PC-3 (cell line): ENCODE results near the gene SH3PXD2A. TPM values are rescaled to one million over a fixed set of nuclear protein-coding genes. Genes with fewer than 3 reads are reported as not detected.
A peak's percentile ranks its signal among the peaks of the same experiment; 100 is the strongest.

Experiments
- ATAC-seq: fragments of 200-7000 bp; cut with Tn5 transposase; 2 replicates; pipeline ENCODE4 v1.9.1; 2020; ENCODE audit warnings: mild to moderate bottlenecking, moderate library complexity
- BruUV-seq: library from RNA; stranded (reverse); fragments of 400-500 nt; replicated peaks from 2 replicates; lab custom pipeline; 2021; lab: Mats Ljungman, UMichigan
- CTCF ChIA-PET: fragments of 300-600 bp; sonication (Branson Sonifier 250); formaldehyde crosslinking; loops from one replicate; lab custom pipeline; 2022; ENCODE audit warnings: antibody characterized with exemption; lab: Charles Lee
- POLR2A ChIA-PET: fragments of 300-600 bp; sonication (Branson Sonifier 250); formaldehyde crosslinking; loops from one replicate; lab custom pipeline; 2022; ENCODE audit warnings: antibody characterized with exemption; ENCODE audit not compliant: unreplicated experiment; lab: Charles Lee
- DNase-seq: peaks from one replicate; pipeline ENCODE4 v3.0.0-alpha.2; 2015
- H2AFZ ChIP-seq: fragments of 300-600 bp; sonication (generic); 2 replicates; pipeline ENCODE4 v1.6.0; 2016; ENCODE audit warnings: antibody characterized with exemption, low read length
- H3F3A ChIP-seq: fragments of 300-600 bp; sonication (generic); one replicate; pipeline ENCODE4 v1.6.0; 2017; ENCODE audit warnings: antibody characterized with exemption, low read length, control low read depth, mild to moderate bottlenecking; ENCODE audit not compliant: unreplicated experiment
- H3K27ac ChIP-seq: fragments of 300-600 bp; sonication (generic); 2 replicates; pipeline ENCODE4 v1.5.1; 2016; ENCODE audit warnings: mild to moderate bottlenecking, low read length
- H3K27me3 ChIP-seq: fragments of 300-600 bp; sonication (generic); 2 replicates; pipeline ENCODE4 v1.6.1; 2016; ENCODE audit warnings: low read length, mixed read lengths
- H3K36me3 ChIP-seq: fragments of 300-600 bp; sonication (generic); 2 replicates; pipeline ENCODE4 v1.6.1; 2016; ENCODE audit warnings: low read depth, mixed run types, low read length, mixed read lengths
- H3K4me1 ChIP-seq: fragments of 300-600 bp; sonication (generic); 2 replicates; pipeline ENCODE4 v1.5.1; 2016; ENCODE audit warnings: low read length; ENCODE audit not compliant: insufficient read depth
- H3K4me2 ChIP-seq: fragments of 300-600 bp; sonication (generic); 2 replicates; pipeline ENCODE4 v1.6.0; 2016; ENCODE audit warnings: low read length
- H3K4me3 ChIP-seq: fragments of 300-600 bp; sonication (generic); 2 replicates; pipeline ENCODE4 v1.5.1; 2016; ENCODE audit warnings: mild to moderate bottlenecking, low read length, mixed read lengths
- H3K79me2 ChIP-seq: fragments of 300-600 bp; sonication (generic); 2 replicates; pipeline ENCODE4 v1.6.1; 2017; ENCODE audit warnings: low read length, mixed read lengths
- H3K9ac ChIP-seq: fragments of 300-600 bp; sonication (generic); 2 replicates; pipeline ENCODE4 v1.6.0; 2016; ENCODE audit warnings: mild to moderate bottlenecking, low read length
- H3K9me2 ChIP-seq: fragments of 300-600 bp; sonication (generic); replicated peaks from 2 replicates; pipeline ENCODE4 v1.6.1; 2016; ENCODE audit warnings: mixed run types, low read length, mixed read lengths
- H3K9me3 ChIP-seq: fragments of 300-600 bp; sonication (generic); 2 replicates; pipeline ENCODE4 v1.6.1; 2016; ENCODE audit warnings: low read length, mixed read lengths
- H4K20me1 ChIP-seq: fragments of 300-600 bp; sonication (generic); 2 replicates; pipeline ENCODE4 v1.6.1; 2016; ENCODE audit warnings: low read length, mixed read lengths
- EZH2 ChIP-seq: fragments of 300-600 bp; sonication (generic); IDR thresholded peaks from one replicate; pipeline ENCODE4 v1.6.1; 2017; ENCODE audit warnings: antibody characterized with exemption, mild to moderate bottlenecking, low read length; ENCODE audit not compliant: unreplicated experiment
- EZH2phosphoT487 ChIP-seq: fragments of 300-600 bp; sonication (generic); IDR thresholded peaks from 2 replicates; pipeline ENCODE4 v1.6.1; 2018; ENCODE audit warnings: mild to moderate bottlenecking, antibody characterized with exemption, low read length, borderline replicate concordance
- intact Hi-C: fragments of 100-400 bp; cut with micrococcal nuclease; formaldehyde crosslinking; loops from 2 replicates; pipeline ENCODE4 v1.9.0; 2023
- total RNA-seq: library from RNA; depleted of rRNA; stranded (reverse); fragments of >200 nt; gene quantifications from 2 replicates; pipeline ENCODE4 v1.2.3, GENCODE V29; 2014
- TF ChIP-seq, protein P1 (sequence below): fragments of 300-600 bp; sonication (generic); conservative IDR thresholded peaks from 2 replicates; pipeline ENCODE4 v1.5.1; 2017; ENCODE audit warnings: antibody characterized with exemption, low read depth, mild to moderate bottlenecking, low read length

SH3PXD2A gene
- total RNA-seq, 1 experiment from 2014 or later: 3.4 TPM

GRCh38 chr10:103834436-103835095, 20.8 kb downstream of the SH3PXD2A start:
- Histone ChIP-seq H3K4me3 (no peak overlapping the region), H3K9me3 (no peaks in the 10 kb centered on the region), H3K27me3 (no peaks in the 10 kb centered on the region), H4K20me1 (no peaks in the 10 kb centered on the region), H3K4me1 (peaks cover 10% of the 10 kb centered on the region; the same call in 1 of the 2 replicates), H3K9me2 (no peaks in the 10 kb centered on the region), H3K4me2 (no peak overlapping the region), H3K79me2 (no peaks in the 10 kb centered on the region), H3K36me3 (no peaks in the 10 kb centered on the region), H3K27ac (no peak overlapping the region), H2AFZ (no peak overlapping the region), H3F3A (no peaks in the 10 kb centered on the region), H3K9ac (no peak overlapping the region)
- ChIA-PET POLR2A (no interaction called here), CTCF (no interaction called here)
- BruUV-seq: no TSS peak
- intact Hi-C loops: no loop called here
- DNase-seq (no peak), ATAC-seq (no peak)
- TF ChIP-seq, protein P1, sequence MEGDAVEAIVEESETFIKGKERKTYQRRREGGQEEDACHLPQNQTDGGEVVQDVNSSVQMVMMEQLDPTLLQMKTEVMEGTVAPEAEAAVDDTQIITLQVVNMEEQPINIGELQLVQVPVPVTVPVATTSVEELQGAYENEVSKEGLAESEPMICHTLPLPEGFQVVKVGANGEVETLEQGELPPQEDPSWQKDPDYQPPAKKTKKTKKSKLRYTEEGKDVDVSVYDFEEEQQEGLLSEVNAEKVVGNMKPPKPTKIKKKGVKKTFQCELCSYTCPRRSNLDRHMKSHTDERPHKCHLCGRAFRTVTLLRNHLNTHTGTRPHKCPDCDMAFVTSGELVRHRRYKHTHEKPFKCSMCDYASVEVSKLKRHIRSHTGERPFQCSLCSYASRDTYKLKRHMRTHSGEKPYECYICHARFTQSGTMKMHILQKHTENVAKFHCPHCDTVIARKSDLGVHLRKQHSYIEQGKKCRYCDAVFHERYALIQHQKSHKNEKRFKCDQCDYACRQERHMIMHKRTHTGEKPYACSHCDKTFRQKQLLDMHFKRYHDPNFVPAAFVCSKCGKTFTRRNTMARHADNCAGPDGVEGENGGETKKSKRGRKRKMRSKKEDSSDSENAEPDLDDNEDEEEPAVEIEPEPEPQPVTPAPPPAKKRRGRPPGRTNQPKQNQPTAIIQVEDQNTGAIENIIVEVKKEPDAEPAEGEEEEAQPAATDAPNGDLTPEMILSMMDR: no peak
- TF ChIP-seq EZH2phosphoT487 (no peak), EZH2 (no peak)

- H4K20me1 ChIP-seq: no peaks in the 10 kb centered on the region
- ATAC-seq (peak; percentile 46; the same call in 1 of the 2 replicates), DNase-seq (peak; percentile 41)
- ChIA-PET CTCF (no interaction called here), POLR2A (interaction anchor here (0.6 kb wide), 1 partner anchor 15 kb away, joined by 3 read pairs; no protein-coding TSS in a partner anchor)
- H3K4me2 ChIP-seq: 0 out of 2 replicates have a peak overlapping the region, but pooled peaks have one; percentile 17
- H3F3A ChIP-seq: no peaks in the 10 kb centered on the region
- H3K27me3 ChIP-seq: no peaks in the 10 kb centered on the region
- intact Hi-C loops: no loop called here
- TF ChIP-seq EZH2phosphoT487 (no peak), EZH2 (no peak)
- TF ChIP-seq, protein P1: no peak
- H3K36me3 ChIP-seq: no peaks in the 10 kb centered on the region
- no TSS peak for BruUV-seq
- H2AFZ ChIP-seq: no peak overlapping the region
- H3K9me2 ChIP-seq: no peaks in the 10 kb centered on the region
- H3K79me2 ChIP-seq: no peaks in the 10 kb centered on the region
- 0 out of 2 replicates have a peak overlapping the region, but pooled peaks have one; percentile 9 for H3K27ac ChIP-seq
- H3K4me3 ChIP-seq: no peak overlapping the region
- no peaks in the 10 kb centered on the region for H3K9me3 ChIP-seq
- H3K9ac ChIP-seq: no peak overlapping the region
- peaks cover 13% of the 10 kb centered on the region for H3K4me1 ChIP-seq
These were observed 21.5 kb downstream of the SH3PXD2A start for GRCh38 chr10:103833731-103834365.

DNA sequence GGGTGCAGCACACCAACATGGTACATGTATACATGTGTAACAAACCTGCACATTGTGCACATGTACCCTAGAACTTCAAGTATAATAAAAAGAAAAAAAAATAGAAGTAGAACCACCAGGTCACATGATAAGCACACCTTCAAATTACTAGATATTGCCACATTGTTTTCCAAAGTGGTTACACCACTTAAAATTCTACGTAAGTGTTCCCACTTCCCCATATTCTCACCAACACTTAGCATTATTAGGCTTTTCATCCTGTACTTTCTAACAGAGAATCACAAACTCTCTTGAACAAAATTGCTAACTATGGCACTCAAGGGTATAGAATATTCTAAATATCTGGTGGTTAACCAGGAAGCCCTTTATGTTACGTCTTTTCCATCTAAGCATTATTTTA, 22.6 kb downstream of the SH3PXD2A start:
- no peak overlapping the region for H3K9ac ChIP-seq
- no peaks in the 10 kb centered on the region for H3K36me3 ChIP-seq
- intact Hi-C loops: no loop called here
- H3K79me2 ChIP-seq: no peaks in the 10 kb centered on the region
- ChIA-PET POLR2A (no interaction called here), CTCF (no interaction called here)
- H3K4me3 ChIP-seq: no peak overlapping the region
- no peaks in the 10 kb centered on the region for H3F3A ChIP-seq
- H3K27ac ChIP-seq: no peak overlapping the region
- ATAC-seq (no peak), DNase-seq (no peak)
- H3K4me2 ChIP-seq: no peak overlapping the region
- H3K9me3 ChIP-seq: no peaks in the 10 kb centered on the region
- no peaks in the 10 kb centered on the region for H4K20me1 ChIP-seq
- no peak overlapping the region for H2AFZ ChIP-seq
- no peaks in the 10 kb centered on the region for H3K27me3 ChIP-seq
- H3K4me1 ChIP-seq: peaks cover 24% of the 10 kb centered on the region
- no peaks in the 10 kb centered on the region for H3K9me2 ChIP-seq
- TF ChIP-seq EZH2phosphoT487: no peak
- TF ChIP-seq EZH2: no peak
- TF ChIP-seq, protein P1: no peak
- BruUV-seq: no TSS peak
